ENCODE results near the gene HOXA3. TPM values are rescaled to one million over a fixed set of nuclear protein-coding genes. Genes with fewer than 3 reads are reported as not detected.

The HOXA3 gene
- total RNA-seq, 1 experiment from 2014 or later, result not detected

DNA sequence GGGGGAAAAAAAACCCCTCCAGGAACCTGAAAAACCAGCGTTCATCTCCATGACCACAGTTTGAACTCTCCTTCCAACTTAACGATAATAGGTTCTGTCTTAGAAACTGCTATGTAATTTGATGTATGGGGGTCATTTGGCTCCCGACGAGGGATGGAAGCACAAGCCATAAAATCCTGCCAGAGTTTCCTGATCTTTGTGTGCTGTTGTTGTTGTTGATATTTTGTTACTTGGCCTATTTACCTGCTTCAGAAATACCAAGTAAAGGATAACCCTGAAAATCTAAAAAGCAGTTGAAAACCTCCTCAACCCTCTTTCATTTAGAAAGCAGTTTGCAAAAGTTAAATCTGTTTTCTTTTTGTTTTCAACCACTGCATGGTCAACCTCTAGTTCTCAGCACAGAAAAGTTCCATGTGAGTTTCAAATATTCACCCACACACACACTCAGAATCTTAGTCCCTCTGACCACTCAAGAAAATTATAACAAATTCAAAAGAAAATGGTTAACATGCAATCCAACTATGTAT lies 40.6 kb downstream of the HOXA3 start:
- Mint-ChIP-seq H3K27me3 (ENCODE audit: low read depth) (peaks cover 95% of the 10 kb centered on the region), H3K9me3 (no peaks in the 10 kb centered on the region), H3K36me3 (no peaks in the 10 kb centered on the region), H3K4me1 (peaks cover 18% of the 10 kb centered on the region), H3K27ac (no peak overlapping the region), H3K4me3 (no peak overlapping the region)
- CTCF ChIA-PET, result no interaction called here
- DNase-seq (ENCODE audit: low spot score) (no peak), ATAC-seq (no peak)
- TF ChIP-seq, protein P1, sequence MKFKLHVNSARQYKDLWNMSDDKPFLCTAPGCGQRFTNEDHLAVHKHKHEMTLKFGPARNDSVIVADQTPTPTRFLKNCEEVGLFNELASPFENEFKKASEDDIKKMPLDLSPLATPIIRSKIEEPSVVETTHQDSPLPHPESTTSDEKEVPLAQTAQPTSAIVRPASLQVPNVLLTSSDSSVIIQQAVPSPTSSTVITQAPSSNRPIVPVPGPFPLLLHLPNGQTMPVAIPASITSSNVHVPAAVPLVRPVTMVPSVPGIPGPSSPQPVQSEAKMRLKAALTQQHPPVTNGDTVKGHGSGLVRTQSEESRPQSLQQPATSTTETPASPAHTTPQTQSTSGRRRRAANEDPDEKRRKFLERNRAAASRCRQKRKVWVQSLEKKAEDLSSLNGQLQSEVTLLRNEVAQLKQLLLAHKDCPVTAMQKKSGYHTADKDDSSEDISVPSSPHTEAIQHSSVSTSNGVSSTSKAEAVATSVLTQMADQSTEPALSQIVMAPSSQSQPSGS (CRISPR knock-in tag; IDR thresholded peaks at IDR 0.05; ENCODE audit: borderline replicate concordance, low read depth), result no peak
- TF ChIP-seq, protein P2, sequence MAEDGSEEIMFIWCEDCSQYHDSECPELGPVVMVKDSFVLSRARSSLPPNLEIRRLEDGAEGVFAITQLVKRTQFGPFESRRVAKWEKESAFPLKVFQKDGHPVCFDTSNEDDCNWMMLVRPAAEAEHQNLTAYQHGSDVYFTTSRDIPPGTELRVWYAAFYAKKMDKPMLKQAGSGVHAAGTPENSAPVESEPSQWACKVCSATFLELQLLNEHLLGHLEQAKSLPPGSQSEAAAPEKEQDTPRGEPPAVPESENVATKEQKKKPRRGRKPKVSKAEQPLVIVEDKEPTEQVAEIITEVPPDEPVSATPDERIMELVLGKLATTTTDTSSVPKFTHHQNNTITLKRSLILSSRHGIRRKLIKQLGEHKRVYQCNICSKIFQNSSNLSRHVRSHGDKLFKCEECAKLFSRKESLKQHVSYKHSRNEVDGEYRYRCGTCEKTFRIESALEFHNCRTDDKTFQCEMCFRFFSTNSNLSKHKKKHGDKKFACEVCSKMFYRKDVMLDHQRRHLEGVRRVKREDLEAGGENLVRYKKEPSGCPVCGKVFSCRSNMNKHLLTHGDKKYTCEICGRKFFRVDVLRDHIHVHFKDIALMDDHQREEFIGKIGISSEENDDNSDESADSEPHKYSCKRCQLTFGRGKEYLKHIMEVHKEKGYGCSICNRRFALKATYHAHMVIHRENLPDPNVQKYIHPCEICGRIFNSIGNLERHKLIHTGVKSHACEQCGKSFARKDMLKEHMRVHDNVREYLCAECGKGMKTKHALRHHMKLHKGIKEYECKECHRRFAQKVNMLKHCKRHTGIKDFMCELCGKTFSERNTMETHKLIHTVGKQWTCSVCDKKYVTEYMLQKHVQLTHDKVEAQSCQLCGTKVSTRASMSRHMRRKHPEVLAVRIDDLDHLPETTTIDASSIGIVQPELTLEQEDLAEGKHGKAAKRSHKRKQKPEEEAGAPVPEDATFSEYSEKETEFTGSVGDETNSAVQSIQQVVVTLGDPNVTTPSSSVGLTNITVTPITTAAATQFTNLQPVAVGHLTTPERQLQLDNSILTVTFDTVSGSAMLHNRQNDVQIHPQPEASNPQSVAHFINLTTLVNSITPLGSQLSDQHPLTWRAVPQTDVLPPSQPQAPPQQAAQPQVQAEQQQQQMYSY (CRISPR knock-in tag; IDR thresholded peaks at IDR 0.05), result no peak
- TF ChIP-seq CREM (CRISPR knock-in tag; IDR thresholded peaks at IDR 0.05), result no peak
- no peak for TF ChIP-seq NR3C1 (CRISPR knock-in tag; conservative IDR thresholded peaks at IDR 0.05; ENCODE audit: low read depth)
- no peak for TF ChIP-seq NR2C2 (CRISPR knock-in tag; IDR thresholded peaks at IDR 0.05)
- no peak for TF ChIP-seq ZNF416 (CRISPR knock-in tag; IDR thresholded peaks at IDR 0.05)
- TF ChIP-seq JUN (CRISPR knock-in tag; IDR thresholded peaks at IDR 0.05), result no peak
- TF ChIP-seq JAZF1 (CRISPR knock-in tag; IDR thresholded peaks at IDR 0.05), result no peak
- TF ChIP-seq ZNF423 (CRISPR knock-in tag; IDR thresholded peaks at IDR 0.05), result no peak
- TF ChIP-seq, protein P3, sequence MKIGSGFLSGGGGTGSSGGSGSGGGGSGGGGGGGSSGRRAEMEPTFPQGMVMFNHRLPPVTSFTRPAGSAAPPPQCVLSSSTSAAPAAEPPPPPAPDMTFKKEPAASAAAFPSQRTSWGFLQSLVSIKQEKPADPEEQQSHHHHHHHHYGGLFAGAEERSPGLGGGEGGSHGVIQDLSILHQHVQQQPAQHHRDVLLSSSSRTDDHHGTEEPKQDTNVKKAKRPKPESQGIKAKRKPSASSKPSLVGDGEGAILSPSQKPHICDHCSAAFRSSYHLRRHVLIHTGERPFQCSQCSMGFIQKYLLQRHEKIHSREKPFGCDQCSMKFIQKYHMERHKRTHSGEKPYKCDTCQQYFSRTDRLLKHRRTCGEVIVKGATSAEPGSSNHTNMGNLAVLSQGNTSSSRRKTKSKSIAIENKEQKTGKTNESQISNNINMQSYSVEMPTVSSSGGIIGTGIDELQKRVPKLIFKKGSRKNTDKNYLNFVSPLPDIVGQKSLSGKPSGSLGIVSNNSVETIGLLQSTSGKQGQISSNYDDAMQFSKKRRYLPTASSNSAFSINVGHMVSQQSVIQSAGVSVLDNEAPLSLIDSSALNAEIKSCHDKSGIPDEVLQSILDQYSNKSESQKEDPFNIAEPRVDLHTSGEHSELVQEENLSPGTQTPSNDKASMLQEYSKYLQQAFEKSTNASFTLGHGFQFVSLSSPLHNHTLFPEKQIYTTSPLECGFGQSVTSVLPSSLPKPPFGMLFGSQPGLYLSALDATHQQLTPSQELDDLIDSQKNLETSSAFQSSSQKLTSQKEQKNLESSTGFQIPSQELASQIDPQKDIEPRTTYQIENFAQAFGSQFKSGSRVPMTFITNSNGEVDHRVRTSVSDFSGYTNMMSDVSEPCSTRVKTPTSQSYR (CRISPR knock-in tag; IDR thresholded peaks at IDR 0.05), result no peak
- TF ChIP-seq, protein P4, sequence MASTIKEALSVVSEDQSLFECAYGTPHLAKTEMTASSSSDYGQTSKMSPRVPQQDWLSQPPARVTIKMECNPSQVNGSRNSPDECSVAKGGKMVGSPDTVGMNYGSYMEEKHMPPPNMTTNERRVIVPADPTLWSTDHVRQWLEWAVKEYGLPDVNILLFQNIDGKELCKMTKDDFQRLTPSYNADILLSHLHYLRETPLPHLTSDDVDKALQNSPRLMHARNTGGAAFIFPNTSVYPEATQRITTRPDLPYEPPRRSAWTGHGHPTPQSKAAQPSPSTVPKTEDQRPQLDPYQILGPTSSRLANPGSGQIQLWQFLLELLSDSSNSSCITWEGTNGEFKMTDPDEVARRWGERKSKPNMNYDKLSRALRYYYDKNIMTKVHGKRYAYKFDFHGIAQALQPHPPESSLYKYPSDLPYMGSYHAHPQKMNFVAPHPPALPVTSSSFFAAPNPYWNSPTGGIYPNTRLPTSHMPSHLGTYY (CRISPR knock-in tag; IDR thresholded peaks at IDR 0.05), result no peak
- no peak for TF ChIP-seq SMAD4 (CRISPR knock-in tag; IDR thresholded peaks at IDR 0.05)
- TF ChIP-seq, protein P5, sequence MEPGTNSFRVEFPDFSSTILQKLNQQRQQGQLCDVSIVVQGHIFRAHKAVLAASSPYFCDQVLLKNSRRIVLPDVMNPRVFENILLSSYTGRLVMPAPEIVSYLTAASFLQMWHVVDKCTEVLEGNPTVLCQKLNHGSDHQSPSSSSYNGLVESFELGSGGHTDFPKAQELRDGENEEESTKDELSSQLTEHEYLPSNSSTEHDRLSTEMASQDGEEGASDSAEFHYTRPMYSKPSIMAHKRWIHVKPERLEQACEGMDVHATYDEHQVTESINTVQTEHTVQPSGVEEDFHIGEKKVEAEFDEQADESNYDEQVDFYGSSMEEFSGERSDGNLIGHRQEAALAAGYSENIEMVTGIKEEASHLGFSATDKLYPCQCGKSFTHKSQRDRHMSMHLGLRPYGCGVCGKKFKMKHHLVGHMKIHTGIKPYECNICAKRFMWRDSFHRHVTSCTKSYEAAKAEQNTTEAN (CRISPR knock-in tag; IDR thresholded peaks at IDR 0.05), result no peak
- TF ChIP-seq ZNF317 (CRISPR knock-in tag; IDR thresholded peaks at IDR 0.05; ENCODE audit: borderline replicate concordance, low read depth), result no peak
- TF ChIP-seq, protein P6, sequence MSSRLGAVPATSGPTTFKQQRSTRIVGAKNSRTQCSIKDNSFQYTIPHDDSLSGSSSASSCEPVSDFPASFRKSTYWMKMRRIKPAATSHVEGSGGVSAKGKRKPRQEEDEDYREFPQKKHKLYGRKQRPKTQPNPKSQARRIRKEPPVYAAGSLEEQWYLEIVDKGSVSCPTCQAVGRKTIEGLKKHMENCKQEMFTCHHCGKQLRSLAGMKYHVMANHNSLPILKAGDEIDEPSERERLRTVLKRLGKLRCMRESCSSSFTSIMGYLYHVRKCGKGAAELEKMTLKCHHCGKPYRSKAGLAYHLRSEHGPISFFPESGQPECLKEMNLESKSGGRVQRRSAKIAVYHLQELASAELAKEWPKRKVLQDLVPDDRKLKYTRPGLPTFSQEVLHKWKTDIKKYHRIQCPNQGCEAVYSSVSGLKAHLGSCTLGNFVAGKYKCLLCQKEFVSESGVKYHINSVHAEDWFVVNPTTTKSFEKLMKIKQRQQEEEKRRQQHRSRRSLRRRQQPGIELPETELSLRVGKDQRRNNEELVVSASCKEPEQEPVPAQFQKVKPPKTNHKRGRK (CRISPR knock-in tag; IDR thresholded peaks at IDR 0.05; ENCODE audit: borderline replicate concordance), result no peak
- TF ChIP-seq, protein P7, sequence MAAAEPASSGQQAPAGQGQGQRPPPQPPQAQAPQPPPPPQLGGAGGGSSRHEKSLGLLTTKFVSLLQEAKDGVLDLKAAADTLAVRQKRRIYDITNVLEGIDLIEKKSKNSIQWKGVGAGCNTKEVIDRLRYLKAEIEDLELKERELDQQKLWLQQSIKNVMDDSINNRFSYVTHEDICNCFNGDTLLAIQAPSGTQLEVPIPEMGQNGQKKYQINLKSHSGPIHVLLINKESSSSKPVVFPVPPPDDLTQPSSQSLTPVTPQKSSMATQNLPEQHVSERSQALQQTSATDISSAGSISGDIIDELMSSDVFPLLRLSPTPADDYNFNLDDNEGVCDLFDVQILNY (CRISPR knock-in tag; IDR thresholded peaks at IDR 0.05), result no peak
- no peak for TF ChIP-seq KAT7 (CRISPR knock-in tag; IDR thresholded peaks at IDR 0.05; ENCODE audit: borderline replicate concordance)
- POLR2A ChIA-PET, result no interaction called here

Measured in WTC11 (cell line).